Measurements from ENCODE around the gene GUCY1B1. TPM values are rescaled to one million over a fixed set of nuclear protein-coding genes. Genes with fewer than 3 reads are reported as not detected.

Gene GUCY1B1
- polyA plus RNA-seq, 1 donor (not counting 4 experiments of a cell fraction or from before 2014, with no cell fraction given) = 0.05 TPM

GRCh38 chr4:155818639-155819038 is 59.8 kb downstream of the GUCY1B1 start:
- no peaks in the 10 kb centered on the region for H3K79me2 ChIP-seq (ENCODE audit: control insufficient read depth, insufficient read depth, low read length)
- H2AFZ ChIP-seq (ENCODE audit: control insufficient read depth, low read length) = no peak overlapping the region
- no peak for DNase-seq (ENCODE audit: low read depth, low spot score)
- H3K9ac ChIP-seq (ENCODE audit: control insufficient read depth, extremely low read depth, insufficient read depth, low read length) = no peak overlapping the region
- no peak overlapping the region for H3K4me3 ChIP-seq (ENCODE audit: control insufficient read depth in 2 of 3, extremely low read depth in 1 of 3, insufficient read depth in 2 of 3, low read depth in 1 of 3, low read length in 3 of 3)
- no peak for FAIRE-seq
- H4K20me1 ChIP-seq (ENCODE audit: control insufficient read depth, extremely low read depth, insufficient read depth, low read length) = no peaks in the 10 kb centered on the region
- no peaks in the 10 kb centered on the region for H3K4me1 ChIP-seq (ENCODE audit: control insufficient read depth, extremely low read depth, insufficient read depth, low read length)
- dilution Hi-C loops (cut with MboI; ENCODE audit: extremely low pct_ligation_motif_present, low sequenced_read_pairs) = no loop called here
- H3K27me3 ChIP-seq (ENCODE audit: control insufficient read depth, extremely low read depth, insufficient read depth, low read length) = no peaks in the 10 kb centered on the region
- TF ChIP-seq EZH2 (IDR thresholded peaks at IDR 0.05; ENCODE audit: low read length) (no peak), CTCF (optimal IDR thresholded peaks at IDR 0.05 in 1 of 3, IDR thresholded peaks at IDR 0.05 in 1 of 3, conservative IDR thresholded peaks at IDR 0.05 in 1 of 3; ENCODE audit: extremely low read depth in 1 of 3, insufficient read depth in 2 of 3, low read length in 3 of 3) (no peak)
- H3K4me2 ChIP-seq (ENCODE audit: control insufficient read depth, extremely low read depth, insufficient read depth, low read depth, low read length) = no peak overlapping the region
- no peaks in the 10 kb centered on the region for H3K36me3 ChIP-seq (ENCODE audit: control insufficient read depth in 2 of 2, extremely low read depth in 1 of 2, insufficient read depth in 2 of 2, low read length in 2 of 2)
- no peaks in the 10 kb centered on the region for H3K9me1 ChIP-seq (ENCODE audit: control insufficient read depth, extremely low read depth, insufficient read depth, low read length)
- H3K9me3 ChIP-seq (ENCODE audit: control insufficient read depth, low read depth, low read length) = no peaks in the 10 kb centered on the region
- no peak overlapping the region for H3K27ac ChIP-seq (ENCODE audit: control insufficient read depth, insufficient read depth, low read length)

GRCh38 chr4:155819066-155819465 is 60.2 kb downstream of the GUCY1B1 start:
- dilution Hi-C loops (cut with MboI; ENCODE audit: extremely low pct_ligation_motif_present, low sequenced_read_pairs) = no loop called here

GRCh38 chr4:155820887-155821518 is 62.2 kb downstream of the GUCY1B1 start:
- Histone ChIP-seq H4K20me1 (ENCODE audit: control insufficient read depth, extremely low read depth, insufficient read depth, low read length) (no peaks in the 10 kb centered on the region), H3K36me3 (ENCODE audit: control insufficient read depth in 2 of 2, extremely low read depth in 1 of 2, insufficient read depth in 2 of 2, low read length in 2 of 2) (no peaks in the 10 kb centered on the region), H3K79me2 (ENCODE audit: control insufficient read depth, insufficient read depth, low read length) (no peaks in the 10 kb centered on the region), H3K9ac (ENCODE audit: control insufficient read depth, extremely low read depth, insufficient read depth, low read length) (no peak overlapping the region), H3K4me1 (ENCODE audit: control insufficient read depth, extremely low read depth, insufficient read depth, low read length) (no peaks in the 10 kb centered on the region), H3K27me3 (ENCODE audit: control insufficient read depth, extremely low read depth, insufficient read depth, low read length) (no peaks in the 10 kb centered on the region), H3K9me1 (ENCODE audit: control insufficient read depth, extremely low read depth, insufficient read depth, low read length) (no peaks in the 10 kb centered on the region), H3K4me2 (ENCODE audit: control insufficient read depth, extremely low read depth, insufficient read depth, low read depth, low read length) (no peak overlapping the region), H3K27ac (ENCODE audit: control insufficient read depth, insufficient read depth, low read length) (no peak overlapping the region), H3K9me3 (ENCODE audit: control insufficient read depth, low read depth, low read length) (no peaks in the 10 kb centered on the region), H3K4me3 (ENCODE audit: control insufficient read depth in 2 of 3, extremely low read depth in 1 of 3, insufficient read depth in 2 of 3, low read depth in 1 of 3, low read length in 3 of 3) (no peak overlapping the region), H2AFZ (ENCODE audit: control insufficient read depth, low read length) (no peak overlapping the region)
- dilution Hi-C loops (cut with MboI; ENCODE audit: extremely low pct_ligation_motif_present, low sequenced_read_pairs) = no loop called here
- TF ChIP-seq CTCF (optimal IDR thresholded peaks at IDR 0.05 in 1 of 3, IDR thresholded peaks at IDR 0.05 in 1 of 3, conservative IDR thresholded peaks at IDR 0.05 in 1 of 3; ENCODE audit: extremely low read depth in 1 of 3, insufficient read depth in 2 of 3, low read length in 3 of 3) = no peak
- TF ChIP-seq EZH2 (IDR thresholded peaks at IDR 0.05; ENCODE audit: low read length) = no peak
- DNase-seq (ENCODE audit: low read depth, low spot score) = no peak
- FAIRE-seq = no peak

More at GRCh38 chr4:155819066-155819465, 60.2 kb downstream of the GUCY1B1 start:
- DNase-seq (ENCODE audit: low read depth, low spot score) = no peak
- Histone ChIP-seq H3K27ac (ENCODE audit: control insufficient read depth, insufficient read depth, low read length) (no peak overlapping the region), H2AFZ (ENCODE audit: control insufficient read depth, low read length) (no peak overlapping the region), H3K4me2 (ENCODE audit: control insufficient read depth, extremely low read depth, insufficient read depth, low read depth, low read length) (no peak overlapping the region), H3K36me3 (ENCODE audit: control insufficient read depth in 2 of 2, extremely low read depth in 1 of 2, insufficient read depth in 2 of 2, low read length in 2 of 2) (no peaks in the 10 kb centered on the region), H3K27me3 (ENCODE audit: control insufficient read depth, extremely low read depth, insufficient read depth, low read length) (no peaks in the 10 kb centered on the region), H3K4me1 (ENCODE audit: control insufficient read depth, extremely low read depth, insufficient read depth, low read length) (no peaks in the 10 kb centered on the region), H3K9ac (ENCODE audit: control insufficient read depth, extremely low read depth, insufficient read depth, low read length) (no peak overlapping the region), H3K4me3 (ENCODE audit: control insufficient read depth in 2 of 3, extremely low read depth in 1 of 3, insufficient read depth in 2 of 3, low read depth in 1 of 3, low read length in 3 of 3) (no peak overlapping the region), H4K20me1 (ENCODE audit: control insufficient read depth, extremely low read depth, insufficient read depth, low read length) (no peaks in the 10 kb centered on the region), H3K79me2 (ENCODE audit: control insufficient read depth, insufficient read depth, low read length) (no peaks in the 10 kb centered on the region), H3K9me1 (ENCODE audit: control insufficient read depth, extremely low read depth, insufficient read depth, low read length) (no peaks in the 10 kb centered on the region), H3K9me3 (ENCODE audit: control insufficient read depth, low read depth, low read length) (no peaks in the 10 kb centered on the region)
- no peak for FAIRE-seq
- TF ChIP-seq EZH2 (IDR thresholded peaks at IDR 0.05; ENCODE audit: low read length) = no peak
